Stimulated activated CD8-positive, alpha-beta memory T cell treated with anti-CD3 and anti-CD28 coated beads, Interleukin-4, amount 100 ng/mL, for 24 hours (primary cell): Measurements from ENCODE around the gene PRR18.
"Not testable (repeated sequence)": the region's sequence is repeated elsewhere in the genome, so short reads cannot be mapped to it uniquely, and the experiment has no call there.

Source experiments
- DNase-seq: peaks from one replicate; pipeline ENCODE4 v3.0.0-alpha.2; 2020; ENCODE audit warnings: low read depth

Gene PRR18

GRCh38 chr6:166308033-166308768 lies at the start of gene PRR18:
Gene PRR18 (minus strand): TSS chr6:166308392. CDS start chr6:166308142, 250 bp downstream.
- no peak for DNase-seq

GRCh38 chr6:166355552-166355951 lies 47.4 kb upstream of the PRR18 start:
- no peak for DNase-seq

- DNase-seq: no peak
Observed at GRCh38 chr6:166354965-166355364, 46.8 kb upstream of the PRR18 start.

- no peak for DNase-seq
Observed at GRCh38 chr6:166354143-166354542, 46.0 kb upstream of the PRR18 start.

- DNase-seq: no peak
Observed at GRCh38 chr6:166353507-166353906, 45.3 kb upstream of the PRR18 start.

- no peak for DNase-seq
Observed at GRCh38 chr6:166352923-166353322, 44.7 kb upstream of the PRR18 start.

GRCh38 chr6:166351715-166352285 lies 43.6 kb upstream of the PRR18 start:
- DNase-seq: no peak

- DNase-seq: no peak
Observed at GRCh38 chr6:166348305-166348949, 40.2 kb upstream of the PRR18 start.

GRCh38 chr6:166346965-166347364 lies 38.8 kb upstream of the PRR18 start:
- DNase-seq: no peak

GRCh38 chr6:166346449-166346848 lies 38.3 kb upstream of the PRR18 start:
- DNase-seq: no peak

- DNase-seq: not testable (repeated sequence)
Observed at GRCh38 chr6:166345672-166346071, 37.5 kb upstream of the PRR18 start.

- DNase-seq: not testable (repeated sequence)
Observed at GRCh38 chr6:166344921-166345320, 36.7 kb upstream of the PRR18 start.

GRCh38 chr6:166344240-166344639 lies 36.0 kb upstream of the PRR18 start:
- DNase-seq: no peak

GRCh38 chr6:166343150-166343487 lies 34.9 kb upstream of the PRR18 start:
- no peak for DNase-seq

- peak; percentile 80 for DNase-seq
Observed at GRCh38 chr6:166342349-166343149, 34.4 kb upstream of the PRR18 start, which contains the start of gene SFT2D1. Gene SFT2D1 (minus strand): TSS chr6:166342545. CDS start chr6:166342481, 64 bp downstream.

- peak; percentile 11 for DNase-seq
Observed at GRCh38 chr6:166341977-166342348, 33.8 kb upstream of the PRR18 start.

- DNase-seq: no peak
Observed at GRCh38 chr6:166341464-166341863, 33.3 kb upstream of the PRR18 start.

GRCh38 chr6:166338854-166339253 lies 30.7 kb upstream of the PRR18 start:
- no peak for DNase-seq

GRCh38 chr6:166336847-166337246 lies 28.7 kb upstream of the PRR18 start:
- no peak for DNase-seq

GRCh38 chr6:166335378-166336302 lies 27.4 kb upstream of the PRR18 start:
- DNase-seq: no peak

- no peak for DNase-seq
Observed at GRCh38 chr6:166334878-166335277, 26.7 kb upstream of the PRR18 start.
